ENCODE measurements around the gene MYL7.
A peak's percentile ranks its signal among the peaks of the same experiment; 100 is the strongest.

The MYL7 gene

DNA sequence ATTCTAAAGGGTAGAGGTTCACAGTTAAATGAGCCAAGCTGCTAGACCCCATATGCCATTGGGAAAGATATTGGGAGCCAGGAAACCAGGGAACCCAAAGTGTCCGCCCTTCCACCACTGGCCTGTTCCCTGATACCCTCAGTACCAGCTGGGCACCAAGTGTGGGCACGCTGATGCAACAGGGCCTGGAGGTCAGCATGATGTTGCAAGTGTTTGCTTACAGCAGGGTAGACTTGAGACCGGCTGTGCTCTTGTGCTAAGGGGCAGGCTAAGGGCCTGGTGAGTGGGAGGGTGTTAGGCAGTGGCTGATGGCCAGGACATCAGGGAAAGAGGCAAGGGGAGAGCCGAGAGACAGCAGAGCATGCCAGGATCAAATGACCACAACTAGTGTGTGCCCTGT, 21.0 kb upstream of the MYL7 start:
- Histone ChIP-seq H3K27me3 (no peaks in the 10 kb centered on the region), H3K4me3 (ENCODE audit: low read depth, low read length) (no peak overlapping the region), H3K36me3 (no peaks in the 10 kb centered on the region), H3K9me3 (no peaks in the 10 kb centered on the region), H3K4me1 (no peaks in the 10 kb centered on the region)
- no peak for DNase-seq
- no peak for TF ChIP-seq CTCF (IDR thresholded peaks at IDR 0.05; ENCODE audit: low read depth, low read length)

- TF ChIP-seq CTCF (IDR thresholded peaks at IDR 0.05; ENCODE audit: low read depth, low read length), result no peak
- Histone ChIP-seq H3K4me3 (ENCODE audit: low read depth, low read length) (no peak overlapping the region), H3K27me3 (no peaks in the 10 kb centered on the region), H3K4me1 (no peaks in the 10 kb centered on the region), H3K36me3 (no peaks in the 10 kb centered on the region), H3K9me3 (no peaks in the 10 kb centered on the region)
- DNase-seq, result no peak
These were observed 20.2 kb upstream of the MYL7 start for GRCh38 chr7:44161371-44161770.

DNA sequence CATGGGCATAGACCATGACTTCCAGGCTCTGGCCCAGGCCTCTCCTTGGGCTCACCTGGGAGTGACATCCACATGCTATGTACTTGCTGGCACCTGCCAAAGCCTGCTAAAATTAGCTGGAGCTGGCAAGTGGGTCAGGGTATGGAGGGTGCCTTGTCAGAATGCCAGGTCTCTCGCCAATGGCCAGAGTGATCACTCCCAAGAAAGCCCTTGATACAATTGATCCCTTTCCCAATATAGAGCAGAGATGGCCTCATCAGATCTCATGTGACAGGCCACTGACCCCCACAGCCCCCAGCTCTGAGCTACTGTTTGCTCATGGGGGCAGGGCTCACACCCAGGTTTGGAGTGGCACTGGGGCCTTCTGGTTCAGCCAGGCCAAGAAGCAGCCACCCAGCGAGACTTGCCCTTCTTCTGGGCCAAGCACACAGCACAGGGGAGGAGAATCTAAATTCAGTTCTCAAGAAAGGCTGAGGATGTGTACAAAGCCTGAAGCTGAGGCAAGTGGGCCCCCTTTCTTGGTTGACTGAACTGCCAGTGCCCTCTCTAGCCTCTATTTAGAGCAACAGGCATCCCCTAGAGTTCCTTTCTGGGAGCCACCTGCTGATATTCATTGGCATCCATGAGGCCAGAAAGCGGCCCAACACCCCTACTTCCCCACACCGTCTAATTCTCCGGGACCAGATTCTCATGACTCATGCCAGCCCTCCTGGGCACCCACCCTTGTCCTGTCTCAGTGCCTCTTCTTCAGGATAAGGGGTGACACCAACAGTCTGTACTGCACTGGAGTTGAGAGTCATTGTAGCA, 18.9 kb upstream of the MYL7 start:
- no peaks in the 10 kb centered on the region for H3K9me3 ChIP-seq
- TF ChIP-seq CTCF (IDR thresholded peaks at IDR 0.05; ENCODE audit: low read depth, low read length), result no peak
- no peak for DNase-seq
- no peaks in the 10 kb centered on the region for H3K36me3 ChIP-seq
- H3K27me3 ChIP-seq, result no peaks in the 10 kb centered on the region
- H3K4me1 ChIP-seq, result no peaks in the 10 kb centered on the region
- H3K4me3 ChIP-seq (ENCODE audit: low read depth, low read length), result no peak overlapping the region

DNA sequence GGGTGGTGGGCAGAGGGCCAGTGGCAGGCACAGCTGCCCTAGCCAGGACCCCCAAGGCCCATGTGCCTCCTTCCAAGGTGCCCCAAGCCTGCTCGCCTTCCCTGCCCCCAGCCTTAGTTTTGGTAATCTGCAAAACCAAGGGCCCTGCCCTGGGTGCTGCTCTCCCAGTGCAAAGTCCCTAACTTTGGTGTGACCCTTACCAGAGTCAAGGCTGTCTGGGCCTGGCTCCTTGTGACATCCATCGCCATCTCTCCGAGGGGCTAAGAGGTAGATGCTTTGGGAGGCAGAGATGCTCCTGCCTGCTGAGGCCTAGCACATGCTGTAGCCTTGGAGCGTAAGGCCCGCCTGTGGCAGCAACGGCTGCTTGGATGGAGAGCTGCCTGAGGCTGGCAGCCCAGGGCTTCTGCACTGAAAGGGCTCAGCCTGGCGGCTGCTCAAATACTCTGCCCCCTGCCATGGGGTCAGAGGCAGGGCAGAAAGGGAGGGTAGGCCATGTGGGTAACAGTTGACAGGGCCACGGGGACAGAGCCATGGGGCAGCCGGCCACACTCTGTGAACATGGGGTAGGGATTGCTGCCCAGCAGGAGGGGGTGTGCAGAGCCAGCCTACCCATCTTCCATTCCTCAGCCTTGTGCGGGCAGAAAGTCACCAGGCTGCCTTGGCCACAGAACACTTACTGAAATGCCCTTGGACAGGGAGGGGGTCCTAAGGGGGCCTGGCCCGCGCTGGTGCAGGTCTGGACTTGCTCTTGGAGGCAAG, 17.9 kb upstream of the MYL7 start:
- H3K27me3 ChIP-seq, result no peaks in the 10 kb centered on the region
- H3K36me3 ChIP-seq, result no peaks in the 10 kb centered on the region
- no peak overlapping the region for H3K4me3 ChIP-seq (ENCODE audit: low read depth, low read length)
- H3K9me3 ChIP-seq, result no peaks in the 10 kb centered on the region
- no peak for TF ChIP-seq CTCF (IDR thresholded peaks at IDR 0.05; ENCODE audit: low read depth, low read length)
- no peak for DNase-seq
- no peaks in the 10 kb centered on the region for H3K4me1 ChIP-seq

DNA sequence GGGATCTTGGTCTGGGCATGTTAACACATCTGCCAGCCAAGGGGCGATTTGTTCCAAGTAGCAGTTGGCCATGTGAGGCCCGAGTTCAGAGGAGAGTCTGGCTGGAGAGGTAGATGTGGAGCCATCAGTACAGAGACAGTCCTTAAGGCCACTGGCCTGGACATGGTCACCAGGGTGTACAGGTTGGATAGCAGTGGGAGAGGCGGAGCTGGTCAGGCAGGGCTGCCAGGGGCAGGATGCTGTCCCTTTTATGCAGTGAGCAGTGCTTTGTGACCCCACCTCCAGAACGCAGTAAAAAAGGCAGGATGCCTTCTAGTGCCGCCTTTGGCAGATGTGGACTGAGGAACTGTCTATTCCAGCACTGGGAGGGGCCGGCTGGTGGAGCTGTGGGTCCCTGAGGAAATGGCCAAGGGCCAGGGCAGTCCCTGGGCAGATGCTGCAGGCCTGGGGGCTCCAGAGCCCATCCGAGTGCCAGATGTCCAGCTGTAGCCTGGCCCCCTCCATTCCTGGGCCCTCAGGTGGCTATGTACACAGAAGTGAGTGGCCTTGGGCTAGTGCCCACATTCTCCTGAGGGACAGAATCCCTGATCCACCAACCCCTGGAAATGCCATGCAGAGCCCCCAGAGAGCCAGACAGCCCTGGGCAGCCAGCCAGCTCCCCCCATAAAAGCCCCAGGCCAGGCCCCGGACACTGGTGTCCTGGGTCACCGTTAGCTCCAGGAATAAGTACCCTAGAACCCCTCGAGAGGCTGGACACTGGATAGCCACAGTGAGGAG, 17.2 kb upstream of the MYL7 start:
- no peak overlapping the region for H3K4me3 ChIP-seq (ENCODE audit: low read depth, low read length)

More for the DNA sequence above, 17.2 kb upstream of the MYL7 start:
- TF ChIP-seq CTCF (IDR thresholded peaks at IDR 0.05; ENCODE audit: low read depth, low read length), result no peak
- H3K9me3 ChIP-seq, result no peaks in the 10 kb centered on the region
- no peaks in the 10 kb centered on the region for H3K36me3 ChIP-seq
- H3K27me3 ChIP-seq, result no peaks in the 10 kb centered on the region
- DNase-seq, result peak; percentile 31
- no peaks in the 10 kb centered on the region for H3K4me1 ChIP-seq
